HG03039 (cell line): ENCODE results near the gene SUSD4.
"Not testable (repeated sequence)": the region's sequence is repeated elsewhere in the genome, so short reads cannot be mapped to it uniquely, and the experiment has no call there.

Source experiments
- ATAC-seq: cut with Tn5 transposase; IDR thresholded peaks from one replicate; pipeline ENCODE4 v1.9.1; 2021; ENCODE audit warnings: mild to moderate bottlenecking, moderate library complexity; ENCODE audit not compliant: unreplicated experiment

Gene SUSD4

GRCh38 chr1:223257856-223258550 lies 106.0 kb downstream of the SUSD4 start:
- ATAC-seq: no peak

GRCh38 chr1:223256034-223256433 lies 107.9 kb downstream of the SUSD4 start:
- no peak for ATAC-seq

- no peak for ATAC-seq
These were observed 110.1 kb downstream of the SUSD4 start for GRCh38 chr1:223253916-223254315.

- not testable (repeated sequence) for ATAC-seq
These were observed 112.6 kb downstream of the SUSD4 start for GRCh38 chr1:223251387-223251786.

- no peak for ATAC-seq
These were observed 113.4 kb downstream of the SUSD4 start for GRCh38 chr1:223250632-223251015.

- no peak for ATAC-seq
These were observed 113.9 kb downstream of the SUSD4 start for GRCh38 chr1:223249854-223250631.

- ATAC-seq: no peak
These were observed 115.2 kb downstream of the SUSD4 start for GRCh38 chr1:223248770-223249140.

- no peak for ATAC-seq
These were observed 115.8 kb downstream of the SUSD4 start for GRCh38 chr1:223248001-223248769.

- no peak for ATAC-seq
These were observed 117.4 kb downstream of the SUSD4 start for GRCh38 chr1:223246476-223247112.

GRCh38 chr1:223245983-223246382 lies 118.0 kb downstream of the SUSD4 start:
- ATAC-seq: no peak

GRCh38 chr1:223245411-223245810 lies 118.6 kb downstream of the SUSD4 start:
- no peak for ATAC-seq

- peak; percentile 65 for ATAC-seq
These were observed 119.4 kb downstream of the SUSD4 start for GRCh38 chr1:223244366-223245103.

GRCh38 chr1:223243441-223244050 lies 120.4 kb downstream of the SUSD4 start:
- no peak for ATAC-seq

- ATAC-seq: no peak
These were observed 121.0 kb downstream of the SUSD4 start for GRCh38 chr1:223242971-223243370.

- no peak for ATAC-seq
These were observed 121.5 kb downstream of the SUSD4 start for GRCh38 chr1:223242382-223242955.

- ATAC-seq: no peak
These were observed 123.9 kb downstream of the SUSD4 start for GRCh38 chr1:223240122-223240521.

GRCh38 chr1:223235091-223235490 lies 128.9 kb downstream of the SUSD4 start:
- ATAC-seq: no peak

- ATAC-seq: no peak
These were observed 129.4 kb downstream of the SUSD4 start for GRCh38 chr1:223234534-223234933.

- ATAC-seq: no peak
These were observed 129.8 kb downstream of the SUSD4 start for GRCh38 chr1:223234170-223234514.
